Measurements from ENCODE around the gene ALDOB. TPM values are rescaled to one million over a fixed set of nuclear protein-coding genes. Genes with fewer than 3 reads are reported as not detected.
"Not testable (repeated sequence)": the region's sequence is repeated elsewhere in the genome, so short reads cannot be mapped to it uniquely, and the experiment has no call there.

Gene ALDOB
- total and polyA plus RNA-seq, 2 of the 8 experiments (the other 6 are each of a cell fraction or from before 2014, with no cell fraction given) = not detected

- H3K56ac ChIP-seq (replicated peaks; ENCODE audit: insufficient read length, low read depth, low read length); H3K18ac ChIP-seq (ENCODE audit: extremely low read depth, low read length); H2BK15ac ChIP-seq (ENCODE audit: low read length); H2AK5ac ChIP-seq (ENCODE audit: low read depth, low read length); H3K9ac ChIP-seq (replicated peaks in 1 of 4; ENCODE audit: extremely low read depth in 1 of 4, low read depth in 3 of 4, low read length in 3 of 4); H3K14ac ChIP-seq (ENCODE audit: insufficient read length); FAIRE-seq; H3K27ac ChIP-seq (ENCODE audit: low read depth, low read length); H2BK120ac ChIP-seq (replicated peaks; ENCODE audit: low read depth, low read length); H2BK12ac ChIP-seq (ENCODE audit: low read depth, low read length); H3K79me1 ChIP-seq (ENCODE audit: low read depth, low read length); H2BK20ac ChIP-seq (ENCODE audit: low read length); H3K4me2 ChIP-seq (ENCODE audit: insufficient read depth in 1 of 2, low read depth in 2 of 2, low read length in 2 of 2); H2BK5ac ChIP-seq (ENCODE audit: low read depth, low read length); H3K23ac ChIP-seq (ENCODE audit: insufficient read length); H4K91ac ChIP-seq (replicated peaks; ENCODE audit: insufficient read length, low read length); H3K79me2 ChIP-seq (ENCODE audit: control insufficient read depth in 1 of 2, insufficient read depth in 2 of 2, low read length in 2 of 2); H3K27me3 ChIP-seq (replicated peaks in 1 of 4; ENCODE audit: control insufficient read depth in 3 of 4, extremely low read depth in 1 of 4, insufficient read depth in 3 of 4, low read length in 3 of 4); H3K23me2 ChIP-seq (ENCODE audit: low read depth, low read length); H2AFZ ChIP-seq (ENCODE audit: low read length); H3K4me1 ChIP-seq (replicated peaks in 1 of 4; ENCODE audit: control insufficient read depth in 3 of 4, insufficient read depth in 4 of 4, low read length in 3 of 4); H4K20me1 ChIP-seq (replicated peaks in 1 of 2; ENCODE audit: control insufficient read depth in 1 of 2, insufficient read depth in 2 of 2, low read length in 2 of 2); H4K8ac ChIP-seq (ENCODE audit: extremely low read depth, insufficient read depth, low read length); H3K4ac ChIP-seq (replicated peaks; ENCODE audit: insufficient read length, low read depth, low read length); DNase-seq (ENCODE audit: low read depth in 1 of 2, low spot score in 2 of 2): not testable (repeated sequence)
- 89% methylated on average over 11 of the region's 11 CpGs; no CpG with 5 or more reads in 1 of the 2 experiments for WGBS, 2 experiments (ENCODE audit: extremely low coverage in 1 of 2, insufficient coverage in 1 of 2, insufficient read length in 1 of 2, insufficient replicate concordance in 2 of 2, low coverage in 1 of 2, low lambda C conversion rate in 2 of 2, missing lambda C conversion rate in 1 of 2)
- ChIA-PET CTCF (ENCODE audit: partially characterized antibody) (interaction anchor here (1.1 kb wide), 1 partner anchor 14 kb away, joined by 4 read pairs; no protein-coding TSS in a partner anchor), POLR2A (ENCODE audit: partially characterized antibody) (interaction anchor here (1.4 kb wide), 1 partner anchor 14 kb away, joined by 3 read pairs; the partner anchor contains the start of genes MRPL50 and ZNF189)
- Histone ChIP-seq H4K5ac (ENCODE audit: insufficient read length, low read depth, low read length) (peak within 1 kb of the TSS; percentile 62), H3K36me3 (ENCODE audit: control insufficient read depth in 2 of 4, insufficient read depth in 4 of 4, low read length in 3 of 4) (peaks cover 0 to 32% (median 4%) of the 10 kb centered on the region in 4 experiments; a peak in 4 of 8 replicates), H3K4me3 (ENCODE audit: extremely low read depth in 1 of 4, insufficient read depth in 2 of 4, low read depth in 3 of 4, low read length in 4 of 4) (peak within 1 kb of the TSS in 1 of 4 experiments; percentile 2; a peak in 1 of 8 replicates), H3K9me3 (ENCODE audit: insufficient read depth in 2 of 2, low read depth in 1 of 2, low read length in 1 of 2) (peaks cover 6 to 14% of the 10 kb centered on the region in 2 experiments; a peak in 2 of 4 replicates)
- peak in 1 of 2 experiments; percentile 83; a peak in 1 of 3 replicates for TF ChIP-seq EP300 (IDR thresholded peaks at IDR 0.05; ENCODE audit: borderline replicate concordance in 1 of 2, low read depth in 2 of 2, low read length in 2 of 2)
These were observed 50.6 kb downstream of the ALDOB start, which contains the start of gene BAAT for GRCh38 chr9:101384873-101385536. Gene BAAT (minus strand): TSS chr9:101385006. CDS start chr9:101371404, 13,602 bp downstream.
